Activated CD8-positive, alpha-beta memory T cell treated with anti-CD3 and anti-CD28 coated beads, Interleukin-2, amount 10 ng/mL, durations not matched to agents 7 days and 5 days (primary cell): ENCODE data around the gene CPED1. TPM values are rescaled to one million over a fixed set of nuclear protein-coding genes. Genes with fewer than 3 reads are reported as not detected.
"Not testable (repeated sequence)": the region's sequence is repeated elsewhere in the genome, so short reads cannot be mapped to it uniquely, and the experiment has no call there.

ENCODE experiments used
- ATAC-seq: fragments of 150-1000 bp; cut with Tn5 transposase; one replicate; pipeline ENCODE4 v1.10.0; 2021; ENCODE audit warnings: moderate library complexity
- CTCF ChIA-PET: fragments of 350-600 bp; sonication (Branson Sonifier 250); formaldehyde crosslinking; loops from one replicate; lab custom pipeline; 2021; ENCODE audit warnings: antibody characterized with exemption; lab: Charles Lee
- DNase-seq: peaks from one replicate; pipeline ENCODE4 v3.0.0-alpha.2; 2020
- H3K27ac Mint-ChIP-seq: one replicate; pipeline ENCODE4 v1.8.0; 2021; ENCODE audit warnings: mild to moderate bottlenecking, mixed read lengths
- H3K27me3 Mint-ChIP-seq: one replicate; pipeline ENCODE4 v1.8.0; 2021; ENCODE audit warnings: mixed read lengths
- H3K36me3 Mint-ChIP-seq: one replicate; pipeline ENCODE4 v1.8.0; 2021; ENCODE audit warnings: mild to moderate bottlenecking, mixed read lengths
- H3K4me1 Mint-ChIP-seq: one replicate; pipeline ENCODE4 v1.8.0; 2021; ENCODE audit warnings: mixed read lengths
- H3K4me3 Mint-ChIP-seq: one replicate; pipeline ENCODE4 v1.8.0; 2021; ENCODE audit warnings: mild to moderate bottlenecking, moderate library complexity, mixed read lengths
- H3K9me3 Mint-ChIP-seq: one replicate; pipeline ENCODE4 v1.8.0; 2022; ENCODE audit warnings: low read depth, mixed read lengths
- total RNA-seq, 2 experiments: library from RNA; stranded (reverse); gene quantifications; one replicate each; pipeline ENCODE4 v1.2.3, GENCODE V29; 2021

CPED1 gene
- total RNA-seq, 2 experiments from 2014 or later = 0.16 TPM; not detected in 1

GRCh38 chr7:121204537-121204936 is 216.0 kb downstream of the CPED1 start:
- Mint-ChIP-seq H3K27ac (no peak overlapping the region), H3K9me3 (no peaks in the 10 kb centered on the region), H3K4me1 (no peaks in the 10 kb centered on the region), H3K4me3 (no peak overlapping the region), H3K36me3 (no peaks in the 10 kb centered on the region), H3K27me3 (peaks cover 8% of the 10 kb centered on the region)
- DNase-seq = no peak
- ATAC-seq = no peak
- CTCF ChIA-PET = no interaction called here

GRCh38 chr7:121205777-121206176 is 217.3 kb downstream of the CPED1 start:
- Mint-ChIP-seq H3K36me3 (no peaks in the 10 kb centered on the region), H3K4me1 (no peaks in the 10 kb centered on the region), H3K27ac (no peak overlapping the region), H3K9me3 (no peaks in the 10 kb centered on the region), H3K4me3 (no peak overlapping the region), H3K27me3 (peaks cover 18% of the 10 kb centered on the region)
- CTCF ChIA-PET = no interaction called here
- ATAC-seq = no peak
- no peak for DNase-seq

GRCh38 chr7:121211253-121211652 is 222.7 kb downstream of the CPED1 start:
- no peaks in the 10 kb centered on the region for H3K36me3 Mint-ChIP-seq
- DNase-seq (no peak), ATAC-seq (no peak)
- no peaks in the 10 kb centered on the region for H3K4me1 Mint-ChIP-seq
- CTCF ChIA-PET = no interaction called here
- peaks cover 12% of the 10 kb centered on the region for H3K27me3 Mint-ChIP-seq
- H3K9me3 Mint-ChIP-seq = no peaks in the 10 kb centered on the region
- H3K4me3 Mint-ChIP-seq = no peak overlapping the region
- H3K27ac Mint-ChIP-seq = no peak overlapping the region

- Mint-ChIP-seq H3K27ac (no peak overlapping the region), H3K9me3 (no peaks in the 10 kb centered on the region), H3K4me3 (no peak overlapping the region), H3K27me3 (peaks cover 12% of the 10 kb centered on the region), H3K4me1 (no peaks in the 10 kb centered on the region), H3K36me3 (no peaks in the 10 kb centered on the region)
- ATAC-seq = no peak
- no peak for DNase-seq
- CTCF ChIA-PET = no interaction called here
Measured at GRCh38 chr7:121212036-121212435, 223.5 kb downstream of the CPED1 start.

- ATAC-seq (no peak), DNase-seq (no peak)
- H3K36me3 Mint-ChIP-seq = no peaks in the 10 kb centered on the region
- H3K4me1 Mint-ChIP-seq = no peaks in the 10 kb centered on the region
- no peak overlapping the region for H3K4me3 Mint-ChIP-seq
- no peak overlapping the region for H3K27ac Mint-ChIP-seq
- peaks cover 9% of the 10 kb centered on the region for H3K27me3 Mint-ChIP-seq
- CTCF ChIA-PET = no interaction called here
- no peaks in the 10 kb centered on the region for H3K9me3 Mint-ChIP-seq
Measured at GRCh38 chr7:121214657-121215056, 226.1 kb downstream of the CPED1 start.

GRCh38 chr7:121219026-121219425 is 230.5 kb downstream of the CPED1 start:
- CTCF ChIA-PET = no interaction called here
- DNase-seq = no peak

GRCh38 chr7:121221108-121221507 is 232.6 kb downstream of the CPED1 start:
- CTCF ChIA-PET, DNase-seq, ATAC-seq, H3K27ac Mint-ChIP-seq, H3K27me3 Mint-ChIP-seq, H3K9me3 Mint-ChIP-seq, H3K4me3 Mint-ChIP-seq, H3K36me3 Mint-ChIP-seq, H3K4me1 Mint-ChIP-seq: not testable (repeated sequence)

More at GRCh38 chr7:121219026-121219425, 230.5 kb downstream of the CPED1 start:
- ATAC-seq = no peak
- H3K27me3 Mint-ChIP-seq = peaks cover 2% of the 10 kb centered on the region
- H3K4me3 Mint-ChIP-seq = no peak overlapping the region
- H3K4me1 Mint-ChIP-seq = no peaks in the 10 kb centered on the region
- H3K9me3 Mint-ChIP-seq = no peaks in the 10 kb centered on the region
- no peaks in the 10 kb centered on the region for H3K36me3 Mint-ChIP-seq
- H3K27ac Mint-ChIP-seq = no peak overlapping the region

GRCh38 chr7:121228779-121229178 is 240.3 kb downstream of the CPED1 start:
- H3K9me3 Mint-ChIP-seq = no peaks in the 10 kb centered on the region
- CTCF ChIA-PET = no interaction called here
- H3K4me1 Mint-ChIP-seq = no peaks in the 10 kb centered on the region
- H3K36me3 Mint-ChIP-seq = no peaks in the 10 kb centered on the region
- ATAC-seq = no peak
- no peak for DNase-seq
- no peak overlapping the region for H3K4me3 Mint-ChIP-seq
- no peak overlapping the region for H3K27ac Mint-ChIP-seq
- H3K27me3 Mint-ChIP-seq = peaks cover 8% of the 10 kb centered on the region

GRCh38 chr7:121235201-121235600 is 246.7 kb downstream of the CPED1 start:
- no peak overlapping the region for H3K27ac Mint-ChIP-seq
- ATAC-seq (no peak), DNase-seq (no peak)
- H3K9me3 Mint-ChIP-seq = no peaks in the 10 kb centered on the region
- no peaks in the 10 kb centered on the region for H3K4me1 Mint-ChIP-seq
- CTCF ChIA-PET = no interaction called here
- H3K4me3 Mint-ChIP-seq = no peak overlapping the region
- H3K36me3 Mint-ChIP-seq = no peaks in the 10 kb centered on the region
- H3K27me3 Mint-ChIP-seq = peaks cover 15% of the 10 kb centered on the region

- no peaks in the 10 kb centered on the region for H3K9me3 Mint-ChIP-seq
- peaks cover 13% of the 10 kb centered on the region for H3K27me3 Mint-ChIP-seq
- no peaks in the 10 kb centered on the region for H3K36me3 Mint-ChIP-seq
- no peak overlapping the region for H3K4me3 Mint-ChIP-seq
- H3K27ac Mint-ChIP-seq = no peak overlapping the region
- ATAC-seq (no peak), DNase-seq (no peak)
- no peaks in the 10 kb centered on the region for H3K4me1 Mint-ChIP-seq
- CTCF ChIA-PET = no interaction called here
Measured at GRCh38 chr7:121237601-121238000, 249.1 kb downstream of the CPED1 start.

GRCh38 chr7:121244120-121244870 is 255.8 kb downstream of the CPED1 start:
- H3K27me3 Mint-ChIP-seq = peaks cover 2% of the 10 kb centered on the region
- no peak overlapping the region for H3K27ac Mint-ChIP-seq
- no peaks in the 10 kb centered on the region for H3K36me3 Mint-ChIP-seq
- DNase-seq (no peak), ATAC-seq (no peak)
- H3K4me3 Mint-ChIP-seq = no peak overlapping the region
- no peaks in the 10 kb centered on the region for H3K9me3 Mint-ChIP-seq
- H3K4me1 Mint-ChIP-seq = no peaks in the 10 kb centered on the region
- CTCF ChIA-PET = no interaction called here

GRCh38 chr7:121251367-121251766 is 262.9 kb downstream of the CPED1 start:
- H3K36me3 Mint-ChIP-seq, CTCF ChIA-PET, DNase-seq, H3K4me3 Mint-ChIP-seq, ATAC-seq, H3K27ac Mint-ChIP-seq, H3K9me3 Mint-ChIP-seq, H3K4me1 Mint-ChIP-seq: not testable (repeated sequence)
- peaks cover 10% of the 10 kb centered on the region for H3K27me3 Mint-ChIP-seq

- H3K4me3 Mint-ChIP-seq, H3K4me1 Mint-ChIP-seq, H3K27ac Mint-ChIP-seq, DNase-seq, H3K9me3 Mint-ChIP-seq, CTCF ChIA-PET, H3K36me3 Mint-ChIP-seq, ATAC-seq: not testable (repeated sequence)
- peaks cover 11% of the 10 kb centered on the region for H3K27me3 Mint-ChIP-seq
Measured at GRCh38 chr7:121252523-121253235, 264.2 kb downstream of the CPED1 start.

GRCh38 chr7:121259826-121260225 is 271.3 kb downstream of the CPED1 start:
- H3K36me3 Mint-ChIP-seq = no peaks in the 10 kb centered on the region
- DNase-seq (no peak), ATAC-seq (no peak)
- H3K4me1 Mint-ChIP-seq = no peaks in the 10 kb centered on the region
- H3K4me3 Mint-ChIP-seq = no peak overlapping the region
- peaks cover 13% of the 10 kb centered on the region for H3K27me3 Mint-ChIP-seq
- CTCF ChIA-PET = interaction anchor here (0.6 kb wide), 1 partner anchor 152 kb away, joined by 6 read pairs; no protein-coding TSS in a partner anchor
- no peak overlapping the region for H3K27ac Mint-ChIP-seq
- H3K9me3 Mint-ChIP-seq = no peaks in the 10 kb centered on the region
